ENCODE data around the gene SORCS2.

- TF ChIP-seq CTCF (conservative IDR thresholded peaks at IDR 0.05; ENCODE audit: low read length): no peak
- no peak for TF ChIP-seq EZH2phosphoT487 (IDR thresholded peaks at IDR 0.05; ENCODE audit: borderline replicate concordance, low read depth, low read length)
Measured at GRCh38 chr4:7340553-7341433, 148.5 kb downstream of the SORCS2 start.

Measured in OCI-LY7 (cell line).